ENCODE data around the gene PAGE2. TPM values are rescaled to one million over a fixed set of nuclear protein-coding genes. Genes with fewer than 3 reads are reported as not detected.
"Not testable (repeated sequence)": the region's sequence is repeated elsewhere in the genome, so short reads cannot be mapped to it uniquely, and the experiment has no call there.

Gene PAGE2
- total and polyA plus RNA-seq, 4 experiments from 2014 or later = not detected

DNA sequence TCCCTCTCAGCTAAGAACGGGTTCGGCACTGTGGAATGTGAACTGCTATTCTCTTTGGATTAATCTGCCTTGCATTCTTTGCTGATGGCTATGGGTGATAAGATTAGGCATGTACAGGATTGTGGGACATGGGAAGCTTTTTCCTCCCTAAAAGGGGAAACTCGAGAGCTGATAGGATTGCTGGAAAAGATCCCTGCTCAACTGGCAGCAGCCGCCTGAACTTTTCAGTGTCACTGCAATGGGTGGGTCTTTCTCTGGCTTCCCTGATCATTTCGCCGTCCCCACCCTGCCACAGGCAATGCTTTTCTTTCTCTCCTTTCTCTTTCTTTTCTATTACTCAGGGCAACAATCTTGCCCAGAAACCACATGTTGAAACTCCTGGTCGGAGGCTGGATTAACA lies 20.5 kb downstream of the PAGE2 start:
- Histone ChIP-seq H3K36me3 (ENCODE audit: insufficient read depth, low read length) (no peaks in the 10 kb centered on the region), H3K9me3 (ENCODE audit: control insufficient read depth in 1 of 2, low read length in 2 of 2) (no peaks in the 10 kb centered on the region), H3K4me1 (ENCODE audit: insufficient read depth, low read length) (no peaks in the 10 kb centered on the region), H3K4me3 (ENCODE audit: low read length in 2 of 2) (no peak overlapping the region), H3K27ac (ENCODE audit: low read depth, low read length) (no peak overlapping the region), H3K27me3 (ENCODE audit: insufficient read depth, low read length) (no peaks in the 10 kb centered on the region)
- H3K4me1 Mint-ChIP-seq = peaks cover 0 to 8% (median 5%) of the 10 kb centered on the region in 4 donors
- ChIA-PET CTCF (ENCODE audit: partially characterized antibody) (no interaction called here), POLR2A (ENCODE audit: partially characterized antibody) (no interaction called here)
- no peaks in the 10 kb centered on the region for H3K27me3 Mint-ChIP-seq
- no peak overlapping the region for H3K27ac Mint-ChIP-seq
- no peak overlapping the region for H3K4me3 Mint-ChIP-seq
- no peak for DNase-seq
- no peaks in the 10 kb centered on the region for H3K36me3 Mint-ChIP-seq
- intact Hi-C loops (cut with micrococcal nuclease) = no loop called here
- H3K9me3 Mint-ChIP-seq = peaks cover 0 to 4% (median 0%) of the 10 kb centered on the region in 8 donors

GRCh38 chrX:55111578-55112254 lies 22.9 kb downstream of the PAGE2 start:
- H3K27me3 Mint-ChIP-seq = no peaks in the 10 kb centered on the region
- Histone ChIP-seq H3K36me3 (ENCODE audit: insufficient read depth, low read length) (no peaks in the 10 kb centered on the region), H3K4me1 (ENCODE audit: insufficient read depth, low read length) (no peaks in the 10 kb centered on the region), H3K27ac (ENCODE audit: low read depth, low read length) (no peak overlapping the region), H3K9me3 (ENCODE audit: control insufficient read depth in 1 of 2, low read length in 2 of 2) (no peaks in the 10 kb centered on the region), H3K27me3 (ENCODE audit: insufficient read depth, low read length) (no peaks in the 10 kb centered on the region), H3K4me3 (ENCODE audit: low read length in 2 of 2) (no peak overlapping the region)
- no peak for DNase-seq
- peaks cover 0 to 7% (median 5%) of the 10 kb centered on the region in 4 donors for H3K4me1 Mint-ChIP-seq
- H3K4me3 Mint-ChIP-seq = no peak overlapping the region
- H3K36me3 Mint-ChIP-seq = no peaks in the 10 kb centered on the region
- intact Hi-C loops (cut with micrococcal nuclease) = no loop called here
- CTCF ChIA-PET (ENCODE audit: partially characterized antibody) = no interaction called here
- H3K27ac Mint-ChIP-seq = no peak overlapping the region
- POLR2A ChIA-PET (ENCODE audit: partially characterized antibody) = no interaction called here
- peaks cover 0 to 2% (median 0%) of the 10 kb centered on the region in 8 donors for H3K9me3 Mint-ChIP-seq

GRCh38 chrX:55116589-55116988 lies 27.8 kb downstream of the PAGE2 start:
- Mint-ChIP-seq H3K4me3 (peak overlapping the region in 1 of 8 donors; percentile 20), H3K4me1 (peaks cover 21 to 37% (median 26%) of the 10 kb centered on the region in 4 donors)
- H3K4me1 ChIP-seq (ENCODE audit: insufficient read depth, low read length) = peaks cover 36% of the 10 kb centered on the region
- H3K9me3 Mint-ChIP-seq; intact Hi-C loops (cut with micrococcal nuclease); H3K36me3 Mint-ChIP-seq; H3K27ac ChIP-seq (ENCODE audit: low read depth, low read length); H3K36me3 ChIP-seq (ENCODE audit: insufficient read depth, low read length); H3K9me3 ChIP-seq (ENCODE audit: control insufficient read depth in 1 of 2, low read length in 2 of 2); CTCF ChIA-PET (ENCODE audit: partially characterized antibody); H3K27me3 Mint-ChIP-seq; H3K27ac Mint-ChIP-seq; POLR2A ChIA-PET (ENCODE audit: partially characterized antibody); H3K27me3 ChIP-seq (ENCODE audit: insufficient read depth, low read length); DNase-seq; H3K4me3 ChIP-seq (ENCODE audit: low read length in 2 of 2): not testable (repeated sequence)

DNA sequence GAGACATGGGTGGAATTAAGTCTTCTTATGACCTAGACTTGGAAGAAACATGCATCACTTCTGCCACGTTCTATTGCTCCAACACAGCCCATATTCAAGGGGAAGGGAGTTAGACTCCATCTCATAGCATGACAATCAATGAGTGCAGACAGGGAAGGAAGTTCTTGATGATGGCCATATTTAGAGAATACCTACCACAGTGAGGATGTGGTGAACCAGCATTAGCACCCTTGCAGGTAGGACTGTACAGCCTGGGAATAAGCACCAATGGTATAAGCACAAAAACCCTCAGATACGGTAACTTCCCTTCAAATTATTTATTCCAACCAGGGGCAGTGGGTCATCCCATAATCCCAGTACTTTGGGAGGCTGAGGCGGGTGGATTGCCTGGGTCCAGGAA lies 29.8 kb downstream of the PAGE2 start:
- Mint-ChIP-seq H3K27ac (peak overlapping the region in 1 of 7 donors; percentile 19), H3K4me3 (peak overlapping the region in 2 of 8 donors; percentile 48 to 65), H3K9me3 (no peaks in the 10 kb centered on the region), H3K27me3 (no peaks in the 10 kb centered on the region), H3K36me3 (no peaks in the 10 kb centered on the region), H3K4me1 (peaks cover 21 to 37% (median 26%) of the 10 kb centered on the region in 4 donors)
- Histone ChIP-seq H3K27me3 (ENCODE audit: insufficient read depth, low read length) (no peaks in the 10 kb centered on the region), H3K27ac (ENCODE audit: low read depth, low read length) (no peak overlapping the region), H3K9me3 (ENCODE audit: control insufficient read depth in 1 of 2, low read length in 2 of 2) (no peaks in the 10 kb centered on the region), H3K4me1 (ENCODE audit: insufficient read depth, low read length) (peaks cover 36% of the 10 kb centered on the region), H3K36me3 (ENCODE audit: insufficient read depth, low read length) (no peaks in the 10 kb centered on the region), H3K4me3 (ENCODE audit: low read length in 2 of 2) (no peak overlapping the region)
- POLR2A ChIA-PET (ENCODE audit: partially characterized antibody) = no interaction called here
- intact Hi-C loops (cut with micrococcal nuclease) = no loop called here
- DNase-seq = peak in 4 of 5 donors; percentile 6 to 28 (median 15)
- CTCF ChIA-PET (ENCODE audit: partially characterized antibody) = no interaction called here

DNA sequence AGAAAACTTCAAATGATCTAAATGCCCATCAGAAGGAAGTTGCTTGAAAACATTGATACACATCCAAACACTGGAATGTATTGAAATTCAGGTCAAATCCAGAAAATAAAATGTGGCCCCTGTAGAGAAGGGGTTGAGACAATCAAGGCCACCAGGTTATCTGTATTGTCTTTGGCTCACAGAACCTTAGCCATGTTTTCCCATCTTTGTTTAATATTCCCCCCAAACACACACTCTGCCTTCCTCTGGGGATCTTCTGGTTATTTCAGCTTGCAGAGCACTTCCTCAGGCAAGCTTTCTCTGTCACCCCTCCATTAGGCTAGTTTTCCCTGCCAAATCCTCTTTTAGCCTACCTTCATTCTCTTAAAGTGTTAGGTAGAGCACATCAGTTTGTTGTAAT lies 30.5 kb downstream of the PAGE2 start:
- Histone ChIP-seq H3K36me3 (ENCODE audit: insufficient read depth, low read length) (no peaks in the 10 kb centered on the region), H3K4me1 (ENCODE audit: insufficient read depth, low read length) (peaks cover 36% of the 10 kb centered on the region), H3K4me3 (ENCODE audit: low read length in 2 of 2) (no peak overlapping the region), H3K9me3 (ENCODE audit: control insufficient read depth in 1 of 2, low read length in 2 of 2) (no peaks in the 10 kb centered on the region), H3K27me3 (ENCODE audit: insufficient read depth, low read length) (no peaks in the 10 kb centered on the region), H3K27ac (ENCODE audit: low read depth, low read length) (no peak overlapping the region)
- H3K27ac Mint-ChIP-seq = peak overlapping the region in 1 of 7 donors; percentile 12
- H3K4me1 Mint-ChIP-seq = peaks cover 21 to 37% (median 26%) of the 10 kb centered on the region in 4 donors
- POLR2A ChIA-PET (ENCODE audit: partially characterized antibody) = interaction anchor here (0.8 to 1.0 kb wide), 2 partner anchors 192 to 1075 kb away, joined by 3 read pairs; partner anchors contain the start of gene PHF8
- peak overlapping the region in 7 of 8 donors; percentile 1 to 73 (median 56) for H3K4me3 Mint-ChIP-seq
- no peaks in the 10 kb centered on the region for H3K9me3 Mint-ChIP-seq
- intact Hi-C loops (cut with micrococcal nuclease) = no loop called here
- no peaks in the 10 kb centered on the region for H3K36me3 Mint-ChIP-seq
- no peak for DNase-seq
- CTCF ChIA-PET (ENCODE audit: partially characterized antibody) = no interaction called here
- H3K27me3 Mint-ChIP-seq = no peaks in the 10 kb centered on the region

DNA sequence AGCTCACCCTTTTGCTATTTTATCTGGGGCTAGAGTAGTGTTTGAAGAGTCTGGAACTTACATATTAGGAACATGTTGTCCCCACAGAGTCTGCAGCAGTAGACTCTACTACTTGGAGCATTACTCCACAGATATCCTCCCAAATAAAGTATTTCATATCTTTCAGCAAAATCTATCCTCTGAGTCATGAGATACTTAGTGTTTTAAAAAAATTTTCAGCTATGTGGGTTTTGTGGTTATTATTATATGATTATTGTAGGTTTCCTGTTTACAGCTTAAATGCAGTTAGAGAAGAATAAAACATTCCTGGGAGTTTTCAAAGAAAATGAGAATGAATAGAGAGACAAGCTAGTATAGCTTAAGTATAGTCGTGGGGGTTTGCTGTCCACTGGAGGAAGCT lies 30.9 kb downstream of the PAGE2 start:
- POLR2A ChIA-PET (ENCODE audit: partially characterized antibody) = interaction anchor here (0.8 to 1.5 kb wide), 3 partner anchors 120 to 1075 kb away, joined by 3 to 5 read pairs (median 3); partner anchors contain the start of genes APEX2 and PHF8
- intact Hi-C loops (cut with micrococcal nuclease) = no loop called here

DNA sequence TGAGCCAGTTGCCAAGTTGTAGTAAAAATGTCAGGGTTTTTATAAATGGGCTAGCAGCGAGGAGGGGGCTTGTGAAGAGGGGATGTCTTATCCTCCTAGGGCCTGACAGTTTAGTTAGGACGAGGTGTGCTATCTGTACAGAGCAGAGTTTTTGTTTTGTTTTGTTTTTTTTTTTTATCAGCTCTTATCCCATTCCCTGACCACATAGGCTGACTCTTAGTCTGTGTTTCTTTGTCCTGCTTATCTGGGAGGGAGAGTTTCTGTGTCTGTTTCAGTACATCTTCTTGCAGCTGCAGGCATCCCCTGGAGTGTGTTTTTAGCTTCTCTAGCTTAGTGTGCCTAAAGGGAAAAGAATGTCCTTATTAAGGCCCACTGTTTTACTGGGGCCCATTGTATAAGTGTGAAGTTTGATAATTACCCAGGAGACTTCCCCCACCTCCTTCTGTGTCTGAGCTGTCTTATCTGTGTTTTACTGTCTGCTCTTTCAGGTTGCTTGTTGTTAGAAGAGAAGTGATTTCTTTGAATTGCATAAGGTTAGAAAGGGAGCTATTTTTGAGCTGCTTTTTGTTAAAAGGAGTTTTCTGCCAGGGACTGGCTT lies 32.0 kb downstream of the PAGE2 start:
- Mint-ChIP-seq H3K4me3 (no peak overlapping the region), H3K27me3 (no peaks in the 10 kb centered on the region), H3K9me3 (no peaks in the 10 kb centered on the region), H3K4me1 (peaks cover 21 to 37% (median 26%) of the 10 kb centered on the region in 4 donors), H3K27ac (peak overlapping the region in 4 of 7 donors; percentile 11 to 74 (median 52)), H3K36me3 (no peaks in the 10 kb centered on the region)
- no peak overlapping the region for H3K4me3 ChIP-seq (ENCODE audit: low read length in 2 of 2)
- CTCF ChIA-PET (ENCODE audit: partially characterized antibody) = interaction anchor here (1.5 kb wide), 1 partner anchor 10 kb away, joined by 5 read pairs; no protein-coding TSS in a partner anchor
- DNase-seq = no peak
- intact Hi-C loops (cut with micrococcal nuclease) = no loop called here
- H3K4me1 ChIP-seq (ENCODE audit: insufficient read depth, low read length) = peaks cover 36% of the 10 kb centered on the region
- POLR2A ChIA-PET (ENCODE audit: partially characterized antibody) = interaction anchor here (1.5 kb wide), 1 partner anchor 121 kb away, joined by 5 read pairs; the partner anchor contains the start of gene APEX2
- no peaks in the 10 kb centered on the region for H3K36me3 ChIP-seq (ENCODE audit: insufficient read depth, low read length)
- no peaks in the 10 kb centered on the region for H3K9me3 ChIP-seq (ENCODE audit: control insufficient read depth in 1 of 2, low read length in 2 of 2)
- no peak overlapping the region for H3K27ac ChIP-seq (ENCODE audit: low read depth, low read length)
- H3K27me3 ChIP-seq (ENCODE audit: insufficient read depth, low read length) = no peaks in the 10 kb centered on the region

More for the DNA sequence above, 30.9 kb downstream of the PAGE2 start:
- Histone ChIP-seq H3K9me3 (ENCODE audit: control insufficient read depth in 1 of 2, low read length in 2 of 2) (no peaks in the 10 kb centered on the region), H3K27me3 (ENCODE audit: insufficient read depth, low read length) (no peaks in the 10 kb centered on the region), H3K4me3 (ENCODE audit: low read length in 2 of 2) (no peak overlapping the region), H3K4me1 (ENCODE audit: insufficient read depth, low read length) (peaks cover 36% of the 10 kb centered on the region), H3K27ac (ENCODE audit: low read depth, low read length) (no peak overlapping the region), H3K36me3 (ENCODE audit: insufficient read depth, low read length) (no peaks in the 10 kb centered on the region)
- Mint-ChIP-seq H3K4me1 (peaks cover 21 to 37% (median 26%) of the 10 kb centered on the region in 4 donors), H3K27ac (peak overlapping the region in 4 of 7 donors; percentile 5 to 72 (median 20)), H3K27me3 (no peaks in the 10 kb centered on the region), H3K9me3 (no peaks in the 10 kb centered on the region), H3K36me3 (no peaks in the 10 kb centered on the region), H3K4me3 (peak overlapping the region in 5 of 8 donors; percentile 32 to 73 (median 61))
- CTCF ChIA-PET (ENCODE audit: partially characterized antibody) = no interaction called here
- peak in 1 of 5 donors; percentile 2 for DNase-seq

Data from CD4-positive, alpha-beta memory T cell (primary cell).